GM10847 (cell line): Measurements from ENCODE around the gene SLC28A3.

Experiments used
- POLR2A ChIP-seq: IDR thresholded peaks from 2 replicates; pipeline ENCODE4 v1.6.1; 2011; ENCODE audit not compliant: insufficient read length; ENCODE audit errors: extremely low read depth

Gene SLC28A3

DNA sequence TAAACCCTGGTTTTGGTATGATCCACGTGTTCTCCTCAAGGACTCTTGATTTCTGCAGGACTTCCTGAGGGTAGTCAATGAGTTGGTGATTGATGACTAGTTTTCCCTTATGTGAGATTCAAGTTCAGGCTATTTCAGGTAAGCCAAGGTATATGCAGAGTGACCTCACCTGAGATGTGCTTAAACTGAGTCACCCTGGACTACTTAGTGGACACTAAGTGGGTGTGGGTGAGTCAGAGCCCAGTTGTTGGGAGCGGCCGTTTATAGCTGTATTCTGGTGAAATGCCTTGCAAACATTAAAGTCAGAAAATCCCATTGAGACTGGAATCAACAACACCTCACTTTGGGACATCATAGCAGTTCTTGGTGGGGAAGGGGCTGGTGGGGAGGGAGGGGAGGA, 62.9 kb downstream of the SLC28A3 start:
- no peak for TF ChIP-seq POLR2A

GRCh38 chr9:84276741-84277140, 63.8 kb downstream of the SLC28A3 start:
- TF ChIP-seq POLR2A: no peak

DNA sequence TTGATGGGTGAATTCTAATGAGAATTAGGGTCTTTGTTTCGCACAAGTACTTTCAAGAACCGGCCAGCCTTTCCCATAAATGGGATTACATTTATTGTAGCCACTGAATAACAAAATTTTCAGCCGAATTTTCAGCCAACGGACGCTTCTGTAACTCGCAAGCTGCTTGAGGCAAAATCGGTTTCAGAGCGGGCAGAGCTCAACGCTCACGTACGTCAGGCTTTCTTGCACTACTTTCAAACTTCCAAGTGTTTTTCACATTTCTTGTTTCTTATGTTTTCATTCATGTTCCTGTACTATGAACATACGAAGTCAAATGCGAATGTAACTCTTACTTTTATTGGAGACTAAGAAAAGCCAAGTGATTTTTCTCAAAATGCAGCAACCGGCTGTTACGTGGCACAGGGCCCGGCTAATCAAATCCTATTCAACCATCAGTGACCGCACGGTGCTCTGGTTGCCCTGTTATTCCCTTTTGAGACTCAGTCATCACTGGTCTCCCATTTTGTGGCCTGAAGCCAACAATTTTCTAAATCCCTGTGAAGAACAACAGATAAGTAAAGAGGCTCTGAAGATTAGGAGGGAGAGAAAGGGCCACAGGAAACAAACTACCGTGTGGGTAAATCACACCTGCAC, 68.5 kb downstream of the SLC28A3 start:
- no peak for TF ChIP-seq POLR2A

GRCh38 chr9:84271531-84271900, 69.0 kb downstream of the SLC28A3 start:
- no peak for TF ChIP-seq POLR2A

DNA sequence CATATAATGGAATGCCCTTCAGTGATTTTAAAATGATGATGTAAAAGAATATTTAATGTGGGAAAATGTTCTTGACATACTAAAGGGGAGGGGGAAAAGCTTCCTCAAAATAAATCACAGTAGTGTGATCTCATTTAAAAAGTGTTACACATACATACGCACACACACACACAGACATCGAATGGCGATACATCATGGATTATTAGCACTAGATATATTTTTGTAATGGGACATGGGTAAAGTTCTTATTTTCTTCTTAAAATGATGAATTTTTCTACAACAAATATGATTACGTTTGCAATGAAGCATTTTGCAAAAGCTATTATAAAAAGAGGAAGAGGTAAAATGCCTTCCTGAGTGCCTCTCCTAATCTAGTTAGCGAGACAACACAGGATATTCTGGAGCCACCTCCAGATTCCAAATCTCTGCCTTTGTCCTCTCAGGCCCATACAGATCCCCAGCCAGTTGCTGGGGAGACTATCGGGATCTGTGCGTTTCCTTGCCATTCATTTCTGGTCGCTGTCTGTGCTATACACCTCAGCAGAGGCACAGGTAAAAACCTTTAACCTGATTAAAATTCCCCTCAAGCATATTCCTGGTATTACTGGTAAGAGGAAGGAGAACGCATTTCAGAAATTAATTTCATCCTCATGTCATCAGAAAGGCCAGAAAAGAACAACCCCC, 69.6 kb downstream of the SLC28A3 start:
- TF ChIP-seq POLR2A: no peak

DNA sequence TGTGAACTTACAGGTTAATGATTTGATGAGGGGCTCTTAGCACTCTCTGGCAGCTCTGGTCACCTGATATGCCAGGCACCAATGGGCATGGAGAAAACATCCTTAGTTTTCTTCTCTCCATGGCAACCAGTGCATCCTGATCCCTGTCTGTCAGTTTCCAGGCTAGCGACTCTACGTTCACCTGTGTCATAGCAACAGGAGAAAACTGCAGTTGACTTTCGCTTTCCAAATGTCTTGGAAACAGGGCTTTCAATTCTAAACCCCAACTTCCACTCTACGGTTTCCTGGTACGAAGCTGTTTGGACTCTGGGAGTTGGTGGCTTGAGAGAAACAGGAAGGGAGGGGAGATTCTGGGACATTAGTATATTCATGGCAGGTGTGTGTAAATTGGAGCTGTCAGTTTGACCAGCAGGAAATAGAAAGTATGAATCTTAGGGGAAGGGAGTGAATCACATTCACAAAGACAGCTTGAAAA, 74.4 kb downstream of the SLC28A3 start:
- no peak for TF ChIP-seq POLR2A

DNA sequence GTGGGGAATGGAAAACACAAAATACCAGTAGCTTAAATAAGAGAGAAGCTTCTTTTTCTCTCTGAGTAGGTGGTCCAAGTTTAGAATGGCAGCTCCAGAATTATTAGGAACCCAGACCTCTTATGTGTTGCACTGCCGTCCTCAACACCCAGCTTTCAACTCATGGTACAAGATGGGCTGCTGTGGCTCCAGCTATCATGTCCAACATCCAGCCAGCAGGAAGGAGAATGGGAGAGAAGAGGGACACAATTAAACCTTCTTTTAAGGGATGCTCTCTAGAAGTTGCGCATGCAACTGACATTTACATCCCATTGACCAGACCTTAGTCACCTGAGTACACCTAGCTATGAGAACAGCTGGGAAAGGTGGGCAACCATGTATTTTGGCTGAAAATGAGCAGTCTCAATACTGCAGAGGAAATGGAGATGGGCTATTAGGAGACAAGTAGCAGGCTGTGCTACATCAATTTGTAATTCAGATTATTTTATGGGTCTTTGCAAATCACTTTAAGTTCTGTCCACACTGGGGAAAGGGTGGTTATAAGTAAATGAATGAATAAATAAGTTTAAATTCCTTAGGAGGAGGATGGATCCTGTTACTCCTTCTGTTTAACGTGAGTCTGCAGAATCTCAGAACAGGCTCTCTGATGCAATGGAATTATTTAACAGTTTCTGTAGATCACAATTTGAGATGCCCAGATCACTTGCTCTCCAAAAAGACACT, 76.1 kb downstream of the SLC28A3 start:
- TF ChIP-seq POLR2A: no peak

- TF ChIP-seq POLR2A: no peak
These were observed 79.3 kb downstream of the SLC28A3 start for GRCh38 chr9:84261070-84261746.

- TF ChIP-seq POLR2A: no peak
These were observed 82.2 kb downstream of the SLC28A3 start for GRCh38 chr9:84258371-84258770.

DNA sequence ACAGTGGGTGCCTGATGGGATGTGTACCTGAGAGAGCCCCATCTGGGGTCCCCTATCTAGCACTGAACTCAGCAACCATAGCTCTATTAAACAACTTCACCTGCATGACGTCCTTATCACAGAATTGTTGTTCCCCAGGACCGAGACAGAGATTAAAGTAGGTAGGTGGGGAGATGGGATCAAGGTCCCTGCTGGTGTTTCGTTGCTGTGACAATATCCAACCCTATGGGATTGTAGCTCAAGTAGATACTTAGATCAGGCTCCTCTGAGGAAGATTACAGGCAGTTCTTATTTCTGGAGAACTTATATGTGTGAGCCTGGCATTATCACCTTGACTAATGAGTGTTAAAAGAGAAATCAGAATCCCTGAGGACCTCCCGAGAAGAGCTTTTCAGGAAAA, 84.9 kb downstream of the SLC28A3 start:
- no peak for TF ChIP-seq POLR2A

- no peak for TF ChIP-seq POLR2A
These were observed 85.6 kb downstream of the SLC28A3 start for GRCh38 chr9:84254972-84255371.

GRCh38 chr9:84251921-84252320, 88.6 kb downstream of the SLC28A3 start:
- TF ChIP-seq POLR2A: no peak

DNA sequence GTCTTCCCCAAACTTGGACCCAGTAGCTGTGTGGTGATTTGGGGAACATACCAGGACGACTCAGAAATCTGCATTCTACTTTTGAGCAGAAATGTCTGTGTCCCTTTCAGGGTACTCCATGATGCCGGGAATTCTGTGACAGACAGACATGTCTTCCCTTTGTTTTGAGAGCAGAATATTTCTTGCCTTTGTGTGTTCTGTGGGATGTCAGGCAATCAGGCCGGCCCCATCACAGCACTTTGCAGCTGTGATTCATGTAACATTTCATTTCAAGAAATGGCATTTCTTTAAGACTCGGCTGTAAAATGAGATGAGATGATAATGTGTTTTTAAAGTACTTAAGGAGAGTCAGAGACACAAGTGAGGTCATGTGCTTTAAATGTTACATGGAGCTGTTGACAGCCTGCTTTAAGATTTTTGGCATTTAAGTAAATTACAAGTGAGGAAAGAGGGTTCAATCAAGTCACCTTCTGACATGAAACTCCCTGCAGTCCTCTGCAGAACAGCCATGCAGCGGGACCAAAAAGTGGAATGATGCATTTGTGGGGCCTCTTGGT, 98.7 kb downstream of the SLC28A3 start:
- no peak for TF ChIP-seq POLR2A

- TF ChIP-seq POLR2A: no peak
These were observed 101.2 kb downstream of the SLC28A3 start for GRCh38 chr9:84239343-84239742.

- TF ChIP-seq POLR2A: no peak
These were observed 101.9 kb downstream of the SLC28A3 start for GRCh38 chr9:84238652-84239051.
